Neural cell (in vitro differentiated cells): ENCODE measurements around the gene NCLN. TPM values are rescaled to one million over a fixed set of nuclear protein-coding genes. Genes with fewer than 3 reads are reported as not detected.
"Not testable (repeated sequence)": the region's sequence is repeated elsewhere in the genome, so short reads cannot be mapped to it uniquely, and the experiment has no call there.

Experiments
- H2AFZ ChIP-seq: fragments of 200-600, 300-800 bp; sonication (generic), shearing (Covaris generic); 2 replicates; pipeline ENCODE4 v1.6.0; 2014; ENCODE audit warnings: low read depth, mild to moderate bottlenecking, antibody characterized with exemption, low read length, moderate library complexity
- H3F3A ChIP-seq: fragments of 200-600 bp; shearing (Covaris generic); 2 replicates; pipeline ENCODE4 v1.6.1; 2016; ENCODE audit warnings: mild to moderate bottlenecking, moderate library complexity, mixed read lengths, antibody characterized with exemption, low read length; ENCODE audit not compliant: insufficient read depth, poor library complexity, severe bottlenecking
- H3K27ac ChIP-seq: fragments of 200-600, 300-800 bp; sonication (generic), shearing (Covaris generic); 2 replicates; pipeline ENCODE4 v1.5.1; 2014; ENCODE audit warnings: mild to moderate bottlenecking, low read length, moderate library complexity
- H3K27me3 ChIP-seq: fragments of 300-800, 200-600 bp; sonication (generic), shearing (Covaris generic); 2 replicates; pipeline ENCODE4 v1.6.0; 2014; ENCODE audit warnings: mild to moderate bottlenecking, low read depth, low read length, moderate library complexity; ENCODE audit not compliant: insufficient read depth
- H3K36me3 ChIP-seq: fragments of 300-800, 200-600 bp; sonication (generic), shearing (Covaris generic); 2 replicates; pipeline ENCODE4 v1.5.1; 2014; ENCODE audit warnings: mild to moderate bottlenecking, antibody characterized with exemption, low read length, moderate library complexity; ENCODE audit not compliant: insufficient read depth
- H3K4me2 ChIP-seq: fragments of 300-800, 200-600 bp; sonication (generic), shearing (Covaris generic); 2 replicates; pipeline ENCODE4 v1.6.0; 2014; ENCODE audit warnings: mild to moderate bottlenecking, low read length
- H3K4me3 ChIP-seq: fragments of 300-800, 200-600 bp; sonication (generic), shearing (Covaris generic); 2 replicates; pipeline ENCODE4 v1.5.1; 2014; ENCODE audit warnings: mild to moderate bottlenecking, low read length, moderate library complexity
- H3K79me2 ChIP-seq: fragments of 200-600 bp; shearing (Covaris generic); replicated peaks from 2 replicates; pipeline ENCODE4 v1.6.0; 2014; ENCODE audit warnings: mild to moderate bottlenecking, low read length, moderate library complexity; ENCODE audit not compliant: insufficient read depth
- H3K9ac ChIP-seq: fragments of 300-800, 200-600 bp; sonication (generic), shearing (Covaris generic); 2 replicates; pipeline ENCODE4 v1.6.1; 2016; ENCODE audit warnings: mild to moderate bottlenecking, low read length, mixed read lengths
- H3K9me2 ChIP-seq: fragments of 200-600 bp; shearing (Covaris generic); 2 replicates; pipeline ENCODE4 v1.6.1; 2016; ENCODE audit warnings: mild to moderate bottlenecking, low read length, mixed read lengths; ENCODE audit not compliant: insufficient read depth
- H3K9me3 ChIP-seq: fragments of 200-600, 300-800 bp; sonication (generic), shearing (Covaris generic); 2 replicates; pipeline ENCODE4 v1.6.1; 2016; ENCODE audit warnings: mild to moderate bottlenecking, mixed run types, low read length, moderate library complexity, mixed read lengths
- H4K20me1 ChIP-seq: fragments of 200-600 bp; shearing (Covaris generic); 2 replicates; pipeline ENCODE4 v1.6.1; 2016; ENCODE audit warnings: mild to moderate bottlenecking, mixed run types; ENCODE audit not compliant: insufficient read depth
- EP300 ChIP-seq: fragments of 450-650 bp; conservative IDR thresholded peaks from 2 replicates; pipeline ENCODE4 v1.6.1; 2014; ENCODE audit warnings: antibody characterized with exemption, mild to moderate bottlenecking, moderate library complexity; ENCODE audit not compliant: poor library complexity, severe bottlenecking
- EZH2 ChIP-seq: fragments of 200-600, 300-800 bp; shearing (Covaris generic), sonication (generic); IDR thresholded peaks from 2 replicates; pipeline ENCODE4 v1.6.1; 2014; ENCODE audit warnings: antibody characterized with exemption, low read length, borderline replicate concordance, mild to moderate bottlenecking; ENCODE audit not compliant: insufficient read depth, poor library complexity, severe bottlenecking
- MXI1 ChIP-seq: fragments of 450-650 bp; conservative IDR thresholded peaks from 2 replicates; pipeline ENCODE4 v1.6.1; 2014; ENCODE audit warnings: antibody characterized with exemption, mild to moderate bottlenecking; ENCODE audit not compliant: poor library complexity, severe bottlenecking
- POLR2AphosphoS5 ChIP-seq: IDR thresholded peaks from 2 replicates; pipeline ENCODE4 v1.6.1; 2012
- RAD21 ChIP-seq: fragments of 450-650 bp; conservative IDR thresholded peaks from 2 replicates; pipeline ENCODE4 v1.6.1; 2014; ENCODE audit warnings: antibody characterized with exemption, mild to moderate bottlenecking, moderate library complexity
- SMC3 ChIP-seq: fragments of 450-650 bp; conservative IDR thresholded peaks from 2 replicates; pipeline ENCODE4 v1.6.1; 2014; ENCODE audit warnings: antibody characterized with exemption, mild to moderate bottlenecking, moderate library complexity; ENCODE audit not compliant: poor library complexity
- TAF1 ChIP-seq: IDR thresholded peaks from 2 replicates; pipeline ENCODE4 v1.6.1; 2012; ENCODE audit warnings: low read depth
- polyA plus RNA-seq: library from polyadenylated mRNA; depleted of rRNA; stranded (reverse); fragments of >200 nt; gene quantifications from 2 replicates; pipeline ENCODE4 v1.2.3, GENCODE V29; 2014
- TF ChIP-seq, protein P1 (sequence below): IDR thresholded peaks from 2 replicates; pipeline ENCODE4 v1.6.1; 2012; ENCODE audit warnings: borderline replicate concordance
- TF ChIP-seq, protein P2 (sequence below): fragments of 450-650 bp; IDR thresholded peaks from 2 replicates; pipeline ENCODE4 v1.5.1; 2014; ENCODE audit warnings: antibody characterized with exemption, mild to moderate bottlenecking, moderate library complexity; ENCODE audit not compliant: poor library complexity, severe bottlenecking

NCLN gene
- polyA plus RNA-seq, 1 donor from 2014 or later: 23.5 TPM

DNA sequence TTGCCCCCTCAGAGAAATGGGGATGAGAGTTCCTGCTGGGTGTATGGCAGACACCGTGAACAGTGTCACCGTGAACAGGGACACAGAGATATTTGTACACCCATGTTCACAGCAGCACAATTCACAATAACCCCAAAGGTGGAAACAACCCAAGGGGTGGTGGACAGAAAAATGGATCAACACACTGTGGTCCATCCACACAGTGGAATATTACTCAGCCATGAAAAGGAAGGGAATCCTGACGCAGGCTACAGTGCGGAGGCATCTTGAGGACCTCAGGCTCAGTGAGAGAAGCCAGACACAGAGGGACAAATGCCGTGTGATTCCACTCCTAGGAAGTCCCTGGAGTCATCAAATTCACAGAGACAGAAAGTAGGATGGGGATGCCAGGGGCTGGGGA lies 31.1 kb downstream of the NCLN start:
- no peaks in the 10 kb centered on the region for H3K79me2 ChIP-seq
- H2AFZ ChIP-seq: no peak overlapping the region
- no peak overlapping the region for H3K9ac ChIP-seq
- no peak overlapping the region for H3K4me3 ChIP-seq
- H3K4me2 ChIP-seq: no peak overlapping the region
- TF ChIP-seq SMC3 (no peak), RAD21 (no peak), EP300 (no peak), MXI1 (no peak), POLR2AphosphoS5 (no peak), EZH2 (no peak), TAF1 (no peak)
- TF ChIP-seq, protein P1, sequence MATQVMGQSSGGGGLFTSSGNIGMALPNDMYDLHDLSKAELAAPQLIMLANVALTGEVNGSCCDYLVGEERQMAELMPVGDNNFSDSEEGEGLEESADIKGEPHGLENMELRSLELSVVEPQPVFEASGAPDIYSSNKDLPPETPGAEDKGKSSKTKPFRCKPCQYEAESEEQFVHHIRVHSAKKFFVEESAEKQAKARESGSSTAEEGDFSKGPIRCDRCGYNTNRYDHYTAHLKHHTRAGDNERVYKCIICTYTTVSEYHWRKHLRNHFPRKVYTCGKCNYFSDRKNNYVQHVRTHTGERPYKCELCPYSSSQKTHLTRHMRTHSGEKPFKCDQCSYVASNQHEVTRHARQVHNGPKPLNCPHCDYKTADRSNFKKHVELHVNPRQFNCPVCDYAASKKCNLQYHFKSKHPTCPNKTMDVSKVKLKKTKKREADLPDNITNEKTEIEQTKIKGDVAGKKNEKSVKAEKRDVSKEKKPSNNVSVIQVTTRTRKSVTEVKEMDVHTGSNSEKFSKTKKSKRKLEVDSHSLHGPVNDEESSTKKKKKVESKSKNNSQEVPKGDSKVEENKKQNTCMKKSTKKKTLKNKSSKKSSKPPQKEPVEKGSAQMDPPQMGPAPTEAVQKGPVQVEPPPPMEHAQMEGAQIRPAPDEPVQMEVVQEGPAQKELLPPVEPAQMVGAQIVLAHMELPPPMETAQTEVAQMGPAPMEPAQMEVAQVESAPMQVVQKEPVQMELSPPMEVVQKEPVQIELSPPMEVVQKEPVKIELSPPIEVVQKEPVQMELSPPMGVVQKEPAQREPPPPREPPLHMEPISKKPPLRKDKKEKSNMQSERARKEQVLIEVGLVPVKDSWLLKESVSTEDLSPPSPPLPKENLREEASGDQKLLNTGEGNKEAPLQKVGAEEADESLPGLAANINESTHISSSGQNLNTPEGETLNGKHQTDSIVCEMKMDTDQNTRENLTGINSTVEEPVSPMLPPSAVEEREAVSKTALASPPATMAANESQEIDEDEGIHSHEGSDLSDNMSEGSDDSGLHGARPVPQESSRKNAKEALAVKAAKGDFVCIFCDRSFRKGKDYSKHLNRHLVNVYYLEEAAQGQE: no peak
- TF ChIP-seq, protein P2, sequence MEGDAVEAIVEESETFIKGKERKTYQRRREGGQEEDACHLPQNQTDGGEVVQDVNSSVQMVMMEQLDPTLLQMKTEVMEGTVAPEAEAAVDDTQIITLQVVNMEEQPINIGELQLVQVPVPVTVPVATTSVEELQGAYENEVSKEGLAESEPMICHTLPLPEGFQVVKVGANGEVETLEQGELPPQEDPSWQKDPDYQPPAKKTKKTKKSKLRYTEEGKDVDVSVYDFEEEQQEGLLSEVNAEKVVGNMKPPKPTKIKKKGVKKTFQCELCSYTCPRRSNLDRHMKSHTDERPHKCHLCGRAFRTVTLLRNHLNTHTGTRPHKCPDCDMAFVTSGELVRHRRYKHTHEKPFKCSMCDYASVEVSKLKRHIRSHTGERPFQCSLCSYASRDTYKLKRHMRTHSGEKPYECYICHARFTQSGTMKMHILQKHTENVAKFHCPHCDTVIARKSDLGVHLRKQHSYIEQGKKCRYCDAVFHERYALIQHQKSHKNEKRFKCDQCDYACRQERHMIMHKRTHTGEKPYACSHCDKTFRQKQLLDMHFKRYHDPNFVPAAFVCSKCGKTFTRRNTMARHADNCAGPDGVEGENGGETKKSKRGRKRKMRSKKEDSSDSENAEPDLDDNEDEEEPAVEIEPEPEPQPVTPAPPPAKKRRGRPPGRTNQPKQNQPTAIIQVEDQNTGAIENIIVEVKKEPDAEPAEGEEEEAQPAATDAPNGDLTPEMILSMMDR: no peak
- no peaks in the 10 kb centered on the region for H3K36me3 ChIP-seq
- H3K27me3 ChIP-seq: no peaks in the 10 kb centered on the region
- no peaks in the 10 kb centered on the region for H3K9me3 ChIP-seq
- no peaks in the 10 kb centered on the region for H3F3A ChIP-seq
- H3K9me2 ChIP-seq: no peaks in the 10 kb centered on the region
- H3K27ac ChIP-seq: no peak overlapping the region
- no peaks in the 10 kb centered on the region for H4K20me1 ChIP-seq

DNA sequence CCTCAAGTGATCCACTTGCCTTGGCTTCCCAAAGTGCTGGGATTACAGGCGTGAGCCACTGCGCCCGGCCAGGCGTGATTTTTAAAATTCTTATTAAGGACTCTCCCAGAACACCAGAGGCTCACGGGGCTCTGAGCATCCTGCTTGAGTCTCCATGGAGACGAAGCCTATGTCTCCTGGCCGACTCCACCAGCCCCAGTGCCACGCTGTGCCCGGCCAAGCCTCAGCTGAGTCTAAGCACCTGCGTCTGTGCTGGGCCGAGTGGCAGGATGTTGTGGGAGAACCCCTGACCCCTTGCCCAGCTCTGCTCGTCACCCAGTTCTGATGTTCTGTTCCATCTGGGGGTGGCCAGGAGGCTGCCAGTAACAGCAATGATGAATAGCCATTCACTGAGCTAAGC lies 34.8 kb downstream of the NCLN start:
- no peak overlapping the region for H3K9ac ChIP-seq
- H3K27me3 ChIP-seq: no peaks in the 10 kb centered on the region
- H4K20me1 ChIP-seq: no peaks in the 10 kb centered on the region
- H3K4me3 ChIP-seq: no peak overlapping the region
- H3K4me2 ChIP-seq: no peak overlapping the region
- H3K9me3 ChIP-seq: no peaks in the 10 kb centered on the region
- H2AFZ ChIP-seq: no peak overlapping the region
- no peaks in the 10 kb centered on the region for H3K36me3 ChIP-seq
- no peak for TF ChIP-seq SMC3
- H3K79me2 ChIP-seq: peaks cover 4% of the 10 kb centered on the region
- no peaks in the 10 kb centered on the region for H3F3A ChIP-seq
- no peaks in the 10 kb centered on the region for H3K9me2 ChIP-seq
- H3K27ac ChIP-seq: no peak overlapping the region

DNA sequence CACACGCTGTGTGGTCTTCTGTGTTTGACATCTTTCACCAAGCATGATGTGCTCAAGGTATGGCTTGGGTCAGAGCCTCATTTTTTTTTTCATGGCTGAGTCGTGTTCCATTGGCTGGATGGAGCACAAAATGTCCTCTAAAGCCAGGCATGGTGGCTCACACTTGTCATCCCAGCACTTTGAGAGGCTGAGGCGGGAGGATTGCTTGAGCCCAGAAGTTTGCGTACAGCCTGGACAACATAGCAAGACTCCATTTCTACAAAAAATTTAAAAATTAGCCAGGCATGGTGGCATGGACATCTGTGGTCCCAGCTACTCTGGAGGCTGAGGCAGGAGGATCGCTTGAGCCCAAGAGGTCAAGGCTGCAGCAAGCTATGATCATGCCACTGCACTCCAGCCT lies 35.8 kb downstream of the NCLN start:
- H4K20me1 ChIP-seq, H3K4me2 ChIP-seq, H3F3A ChIP-seq, H3K27ac ChIP-seq, H3K4me3 ChIP-seq, H3K9me2 ChIP-seq, H3K9me3 ChIP-seq, H3K27me3 ChIP-seq, H2AFZ ChIP-seq, H3K9ac ChIP-seq, H3K36me3 ChIP-seq: not testable (repeated sequence)
- H3K79me2 ChIP-seq: peaks cover 14% of the 10 kb centered on the region
